NT2/D1 (cell line): Measurements from ENCODE around the gene RIMBP2.

Source experiments
- DNase-seq: peaks from one replicate; pipeline ENCODE4 v3.0.0-alpha.2; 2011; ENCODE audit warnings: low read depth, low spot score
- H3K27me3 ChIP-seq: 2 replicates; pipeline ENCODE4 v1.6.0; 2011; ENCODE audit warnings: mild to moderate bottlenecking; ENCODE audit not compliant: insufficient read length, insufficient read depth
- H3K36me3 ChIP-seq: 2 replicates; pipeline ENCODE4 v1.6.1; 2011; ENCODE audit warnings: mild to moderate bottlenecking, low read length, mixed read lengths; ENCODE audit not compliant: insufficient read depth, insufficient read length
- H3K4me1 ChIP-seq: 2 replicates; pipeline ENCODE4 v1.5.1; 2011; ENCODE audit not compliant: insufficient read depth, insufficient read length
- H3K4me3 ChIP-seq: 2 replicates; pipeline ENCODE4 v1.5.1; 2011; ENCODE audit warnings: low read depth; ENCODE audit not compliant: insufficient read length
- H3K9ac ChIP-seq: 2 replicates; pipeline ENCODE4 v1.6.0; 2011; ENCODE audit warnings: low read depth; ENCODE audit not compliant: insufficient read length
- H3K9me3 ChIP-seq: 2 replicates; pipeline ENCODE4 v1.5.1; 2011; ENCODE audit warnings: mild to moderate bottlenecking, low read length; ENCODE audit not compliant: insufficient read depth
- SUZ12 ChIP-seq: IDR thresholded peaks from 2 replicates; pipeline ENCODE4 v1.6.1; 2011; ENCODE audit not compliant: insufficient read length, insufficient read depth; ENCODE audit errors: extremely low read depth
- YY1 ChIP-seq: IDR thresholded peaks from 2 replicates; pipeline ENCODE4 v1.6.1; 2011; ENCODE audit not compliant: insufficient read length, insufficient read depth
- ZNF274 ChIP-seq: IDR thresholded peaks from 2 replicates; pipeline ENCODE4 v1.6.1; 2011; ENCODE audit warnings: mild to moderate bottlenecking, low read depth, low read length

Gene RIMBP2

GRCh38 chr12:130440411-130441080 lies 275.6 kb downstream of the RIMBP2 start:
- Histone ChIP-seq H3K9ac (no peak overlapping the region), H3K4me3 (no peak overlapping the region), H3K9me3 (peaks cover 10% of the 10 kb centered on the region; the same call in 1 of the 2 replicates), H3K4me1 (no peaks in the 10 kb centered on the region), H3K36me3 (peaks cover 6% of the 10 kb centered on the region), H3K27me3 (no peaks in the 10 kb centered on the region)
- no peak for TF ChIP-seq SUZ12
- TF ChIP-seq YY1 = no peak
- no peak for TF ChIP-seq ZNF274
- DNase-seq = no peak

DNA sequence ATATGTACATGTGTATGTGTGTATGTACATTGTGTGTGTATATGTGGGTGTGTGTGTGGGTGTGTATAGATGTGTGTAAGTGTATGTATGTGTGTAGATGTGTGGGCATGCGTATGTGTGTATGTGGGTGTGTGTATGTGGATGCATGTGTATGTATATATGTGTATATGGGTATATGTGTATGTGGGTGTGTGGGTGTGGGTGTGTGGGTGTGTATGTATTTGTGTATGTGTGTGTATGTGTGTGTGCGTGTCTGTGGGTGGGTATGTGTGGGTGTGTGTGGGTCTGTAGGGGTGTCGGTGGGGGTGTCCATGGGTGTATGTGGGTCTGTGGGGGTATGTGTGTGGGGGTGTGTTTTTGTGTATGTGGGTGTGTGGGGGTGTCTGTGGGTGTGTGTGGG lies 276.8 kb downstream of the RIMBP2 start:
- Histone ChIP-seq H3K27me3 (no peaks in the 10 kb centered on the region), H3K36me3 (peaks cover 6% of the 10 kb centered on the region), H3K4me3 (no peak overlapping the region), H3K9me3 (peaks cover 10% of the 10 kb centered on the region; the same call in 1 of the 2 replicates), H3K9ac (no peak overlapping the region), H3K4me1 (no peaks in the 10 kb centered on the region)
- no peak for DNase-seq
- TF ChIP-seq ZNF274 (no peak), SUZ12 (no peak), YY1 (no peak)

GRCh38 chr12:130438711-130439110 lies 277.4 kb downstream of the RIMBP2 start:
- H3K36me3 ChIP-seq = peaks cover 6% of the 10 kb centered on the region

DNA sequence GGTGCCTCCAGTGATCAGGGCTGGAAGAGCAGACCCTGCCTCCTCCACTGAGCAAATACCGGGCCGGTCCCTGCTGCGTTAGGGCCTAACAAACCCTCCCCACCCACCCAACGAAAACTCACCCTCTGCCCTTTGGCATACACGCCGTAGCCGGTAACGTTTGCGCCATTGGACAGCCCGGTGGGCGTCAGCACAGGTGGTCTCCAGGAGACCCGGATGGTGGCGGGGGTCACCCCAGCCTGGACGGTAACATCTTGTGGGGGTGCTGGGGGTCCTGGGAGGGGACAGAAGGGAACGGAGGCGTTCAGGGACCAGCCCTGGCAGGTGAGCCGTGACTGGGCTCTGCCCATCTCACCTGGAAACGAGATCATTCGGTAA lies 277.9 kb downstream of the RIMBP2 start:
- Histone ChIP-seq H3K4me3 (no peak overlapping the region), H3K36me3 (peaks cover 6% of the 10 kb centered on the region), H3K9me3 (peaks cover 10% of the 10 kb centered on the region; the same call in 1 of the 2 replicates), H3K27me3 (no peaks in the 10 kb centered on the region), H3K9ac (no peak overlapping the region), H3K4me1 (no peaks in the 10 kb centered on the region)
- DNase-seq = no peak
- TF ChIP-seq YY1 (no peak), SUZ12 (no peak), ZNF274 (no peak)

More at GRCh38 chr12:130438711-130439110, 277.4 kb downstream of the RIMBP2 start:
- no peak overlapping the region for H3K9ac ChIP-seq
- no peak for DNase-seq
- H3K27me3 ChIP-seq = no peaks in the 10 kb centered on the region
- H3K9me3 ChIP-seq = peaks cover 10% of the 10 kb centered on the region; the same call in 1 of the 2 replicates
- TF ChIP-seq ZNF274 (no peak), SUZ12 (no peak), YY1 (no peak)
- no peaks in the 10 kb centered on the region for H3K4me1 ChIP-seq
- no peak overlapping the region for H3K4me3 ChIP-seq

DNA sequence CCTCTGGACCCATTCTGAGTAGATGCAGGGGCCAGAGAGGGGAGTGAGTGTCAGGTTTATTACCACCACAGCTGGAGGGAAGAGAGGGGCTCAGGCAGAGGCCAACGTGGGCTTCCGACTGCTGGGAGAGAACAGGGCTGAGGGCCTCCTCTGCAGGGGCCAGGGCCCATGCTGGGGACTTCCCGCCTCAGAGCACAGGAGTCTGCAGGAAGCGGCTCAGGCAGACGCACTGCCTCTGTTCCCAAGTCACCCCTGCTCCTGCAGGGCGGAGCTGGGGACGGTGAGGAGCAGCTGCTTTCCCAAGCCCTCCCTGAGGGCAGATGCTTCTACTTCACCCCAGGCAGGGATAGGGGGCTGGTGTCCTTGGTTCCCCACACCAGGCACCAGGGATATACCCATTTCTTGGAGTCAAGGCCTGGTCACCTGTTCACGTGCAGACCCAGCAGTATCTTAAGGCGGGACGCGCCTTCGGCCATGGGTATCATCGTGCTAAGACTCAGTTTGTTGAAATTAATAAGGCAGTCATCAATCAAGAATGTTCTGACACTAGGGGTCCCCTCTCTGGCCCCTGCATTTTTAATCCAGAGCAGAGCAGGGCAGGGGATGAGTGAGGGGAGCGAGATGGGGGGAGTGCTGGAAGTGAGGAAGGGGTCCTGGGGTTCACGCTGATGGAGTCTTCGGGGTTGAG lies 278.4 kb downstream of the RIMBP2 start:
- H3K4me3 ChIP-seq = no peak overlapping the region
- no peak for DNase-seq
- TF ChIP-seq ZNF274 (no peak), YY1 (no peak), SUZ12 (no peak)
- H3K36me3 ChIP-seq = peaks cover 6% of the 10 kb centered on the region
- no peak overlapping the region for H3K9ac ChIP-seq
- H3K9me3 ChIP-seq = peaks cover 10% of the 10 kb centered on the region; the same call in 1 of the 2 replicates
- H3K27me3 ChIP-seq = no peaks in the 10 kb centered on the region
- no peaks in the 10 kb centered on the region for H3K4me1 ChIP-seq

DNA sequence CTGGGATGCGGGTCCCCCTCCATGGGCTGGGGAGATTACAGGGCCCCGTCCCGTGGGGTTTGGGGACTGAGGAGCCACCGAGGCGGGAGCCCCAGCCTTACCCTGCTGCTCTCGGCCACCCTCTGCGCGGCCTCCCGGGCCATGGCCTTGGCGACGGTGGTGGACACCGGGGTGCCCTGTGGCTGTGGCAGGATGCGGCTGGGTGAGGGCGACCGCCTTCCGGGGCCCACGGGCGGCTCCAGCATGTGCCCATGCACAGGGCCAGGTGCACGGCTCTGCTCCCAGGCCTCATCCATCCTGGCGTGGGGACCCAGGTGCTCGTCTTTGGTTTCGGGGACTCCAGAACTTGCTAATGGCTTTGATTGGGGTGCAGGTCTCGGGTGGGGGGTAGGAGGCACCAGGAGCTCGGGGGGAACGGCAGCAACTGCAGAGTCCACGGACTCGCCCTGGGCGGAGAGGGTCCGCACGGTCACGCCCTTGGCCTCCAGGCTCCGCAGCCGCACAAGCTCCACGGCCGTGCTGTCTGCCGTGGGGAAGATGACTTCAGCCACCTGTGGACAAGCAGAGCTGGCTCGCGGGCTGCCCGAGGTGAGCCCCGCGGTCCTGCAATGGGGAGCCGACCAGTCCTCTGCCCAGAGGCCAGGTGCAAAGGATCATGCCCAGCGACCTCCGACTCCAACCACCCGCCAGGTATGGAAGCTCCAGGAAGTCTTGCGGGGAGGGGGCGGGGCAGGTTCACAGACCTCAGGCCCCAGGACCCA lies 279.2 kb downstream of the RIMBP2 start:
- Histone ChIP-seq H3K9ac (no peak overlapping the region), H3K9me3 (peaks cover 10% of the 10 kb centered on the region; the same call in 1 of the 2 replicates), H3K27me3 (no peaks in the 10 kb centered on the region), H3K4me3 (no peak overlapping the region), H3K4me1 (no peaks in the 10 kb centered on the region), H3K36me3 (peaks cover 3% of the 10 kb centered on the region)
- no peak for TF ChIP-seq ZNF274
- no peak for TF ChIP-seq YY1
- no peak for TF ChIP-seq SUZ12
- DNase-seq = no peak
